HG03439 (cell line): Measurements from ENCODE around the gene UVSSA.

Experiments
- ATAC-seq: cut with Tn5 transposase; IDR thresholded peaks from one replicate; pipeline ENCODE4 v1.9.1; 2021; ENCODE audit warnings: mild to moderate bottlenecking, moderate library complexity; ENCODE audit not compliant: unreplicated experiment

UVSSA gene

GRCh38 chr4:1346781-1347409 is at the start of gene UVSSA:
TSS of gene UVSSA (plus strand) at chr4:1347208. CDS start at chr4:1348092, 884 bp downstream.
- peak; percentile 91 for ATAC-seq

- ATAC-seq = no peak
These were observed 49.3 kb upstream of the UVSSA start for GRCh38 chr4:1297456-1298325.

GRCh38 chr4:1298461-1298860 is 48.5 kb upstream of the UVSSA start:
- ATAC-seq = no peak

- ATAC-seq = no peak
These were observed 47.6 kb upstream of the UVSSA start for GRCh38 chr4:1299301-1299860.

GRCh38 chr4:1300466-1301455 is 46.2 kb upstream of the UVSSA start:
- no peak for ATAC-seq

GRCh38 chr4:1302159-1302558 is 44.8 kb upstream of the UVSSA start:
- ATAC-seq = no peak

- no peak for ATAC-seq
These were observed 41.7 kb upstream of the UVSSA start for GRCh38 chr4:1305261-1305711.

GRCh38 chr4:1305781-1306455 is 41.1 kb upstream of the UVSSA start:
- ATAC-seq = no peak

- ATAC-seq = no peak
These were observed 38.9 kb upstream of the UVSSA start for GRCh38 chr4:1307951-1308735.

- no peak for ATAC-seq
These were observed 37.6 kb upstream of the UVSSA start for GRCh38 chr4:1309261-1310010.

- no peak for ATAC-seq
These were observed 36.8 kb upstream of the UVSSA start for GRCh38 chr4:1310031-1310795.

- no peak for ATAC-seq
These were observed 36.0 kb upstream of the UVSSA start for GRCh38 chr4:1310796-1311631.

- no peak for ATAC-seq
These were observed 34.0 kb upstream of the UVSSA start for GRCh38 chr4:1312821-1313640.

GRCh38 chr4:1315306-1315705 is 31.7 kb upstream of the UVSSA start:
- no peak for ATAC-seq

- no peak for ATAC-seq
These were observed 31.0 kb upstream of the UVSSA start for GRCh38 chr4:1315836-1316536.
